K562 (cell line): ENCODE results near the gene DOCK8. TPM values are rescaled to one million over a fixed set of nuclear protein-coding genes. Genes with fewer than 3 reads are reported as not detected.

ENCODE experiments used
- ATAC-seq: fragments of 200-7000 bp; cut with Tn5 transposase; 3 replicates; pipeline ENCODE4 v1.9.1; 2020; ENCODE audit warnings: moderate library complexity
- BruUV-seq: library from RNA; stranded (reverse); fragments of 400-500 nt; replicated peaks from 2 replicates; lab custom pipeline; 2021; lab: Mats Ljungman, UMichigan
- CTCF ChIA-PET: fragments of 300-600 bp; formaldehyde crosslinking; extraction: SDS; loops from one replicate; lab custom pipeline; 2021; ENCODE audit warnings: low intra/inter-chr PET ratio; lab: Yijun Ruan, JAX
- POLR2A ChIA-PET: fragments of 300-600, 350-650 bp; sonication (Branson Sonifier 250); formaldehyde crosslinking; extraction: SDS; loops from one replicate; lab custom pipeline; 2021; ENCODE audit warnings: antibody characterized with exemption, inconsistent platforms; lab: Yijun Ruan, JAX
- DNase-seq, 4 experiments: peaks; one replicate each; pipeline versions ENCODE4 v3.0.0 to v3.0.0-alpha.2; 2011 to 2018; ENCODE audit warnings: low spot score in 3 of 4, mixed read lengths in 3 of 4; ENCODE audit errors: extremely low read depth in 1 of 4
- FAIRE-seq: peaks from 2 replicates; lab custom pipeline; 2011; peaks lifted over from hg19 to GRCh38; lab: Jason Lieb, UNC
- H2AFZ ChIP-seq: 2 replicates; pipeline ENCODE4 v1.6.0; 2011; ENCODE audit warnings: low read depth, low read length, control low read depth, inconsistent platforms
- H3K27ac ChIP-seq: fragments of 200-600 bp; 3 replicates; pipeline ENCODE4 v1.8.0; 2011; ENCODE audit warnings: low read depth, mild to moderate bottlenecking, control low read depth, inconsistent platforms, low read length, moderate library complexity, mixed read lengths; ENCODE audit errors: extremely low read depth
- H3K27me3 ChIP-seq, 2 experiments: fragments of 300-600 bp in 1 of 2; 2 replicates in 1 of 2; 3 replicates in 1 of 2; pipeline versions ENCODE4 v1.6.0 to v1.8.0; 2011; ENCODE audit warnings: inconsistent platforms in 2 of 2, low read length in 2 of 2, mild to moderate bottlenecking in 1 of 2, mixed read lengths in 1 of 2, moderate library complexity in 1 of 2; ENCODE audit not compliant: control insufficient read depth in 2 of 2, insufficient read depth in 2 of 2
- H3K36me3 ChIP-seq: fragments of 300-600 bp; 3 replicates; pipeline ENCODE4 v1.8.0; 2011; ENCODE audit warnings: mild to moderate bottlenecking, low read length, inconsistent platforms; ENCODE audit not compliant: control insufficient read depth, insufficient read depth
- H3K4me1 ChIP-seq, 2 experiments: fragments of 200-600 bp in 1 of 2; replicated peaks in 1 of 2; 2 replicates in 1 of 2; 3 replicates in 1 of 2; pipeline versions ENCODE4 v1.5.1 to v1.8.0; 2011; ENCODE audit warnings: inconsistent platforms in 2 of 2, low read length in 2 of 2, mild to moderate bottlenecking in 1 of 2, mixed read lengths in 1 of 2, moderate library complexity in 1 of 2; ENCODE audit not compliant: control insufficient read depth in 2 of 2, insufficient read depth in 2 of 2
- H3K4me2 ChIP-seq: 2 replicates; pipeline ENCODE4 v1.6.1; 2011; ENCODE audit warnings: low read length, control low read depth, inconsistent platforms, mixed read lengths; ENCODE audit not compliant: insufficient read depth
- H3K4me3 ChIP-seq: fragments of 200-600 bp; sonication (generic), shearing (Covaris generic); 2 replicates; pipeline ENCODE4 v1.5.1; 2016; ENCODE audit warnings: control low read depth, inconsistent platforms
- H3K79me2 ChIP-seq: fragments of 200-600 bp; 3 replicates; pipeline ENCODE4 v1.8.0; 2011; ENCODE audit warnings: low read length, inconsistent platforms; ENCODE audit not compliant: control insufficient read depth, insufficient read depth
- H3K9ac ChIP-seq, 2 experiments: 2 replicates each; pipeline versions ENCODE4 v1.6.0 to v1.6.1; 2011; ENCODE audit warnings: low read depth in 2 of 2, low read length in 2 of 2, control low read depth in 1 of 2, inconsistent platforms in 1 of 2, mild to moderate bottlenecking in 1 of 2, mixed read lengths in 1 of 2; ENCODE audit not compliant: insufficient read depth in 1 of 2
- H3K9me1 ChIP-seq: one replicate; pipeline ENCODE4 v1.6.0; 2011; ENCODE audit warnings: inconsistent platforms, mild to moderate bottlenecking, low read length, moderate library complexity; ENCODE audit not compliant: control insufficient read depth, insufficient read depth
- H3K9me3 ChIP-seq: replicated peaks from 2 replicates; pipeline ENCODE4 v1.5.1; 2011; ENCODE audit warnings: low read depth, low read length, inconsistent platforms; ENCODE audit not compliant: control insufficient read depth, insufficient read depth
- H4K20me1 ChIP-seq: replicated peaks from 2 replicates; pipeline ENCODE4 v1.6.1; 2011; ENCODE audit warnings: low read length, inconsistent platforms, mixed read lengths; ENCODE audit not compliant: control insufficient read depth, insufficient read depth
- BCLAF1 ChIP-seq, 2 experiments: fragments of 450-650 bp in 1 of 2; IDR thresholded peaks; 2 replicates each; pipeline ENCODE4 v1.6.1; 2011 to 2017; ENCODE audit warnings: low read depth in 2 of 2, antibody characterized with exemption in 1 of 2, borderline replicate concordance in 1 of 2, low read length in 1 of 2, mild to moderate bottlenecking in 1 of 2, mixed read lengths in 1 of 2; ENCODE audit not compliant: control insufficient read depth in 1 of 2
- CC2D1A ChIP-seq: fragments of 450-650 bp; IDR thresholded peaks from 2 replicates; pipeline ENCODE4 v1.6.1; 2017; ENCODE audit warnings: mild to moderate bottlenecking
- CREB1 ChIP-seq, 2 experiments: sonication (generic) in 1 of 2; formaldehyde crosslinking in 1 of 2; IDR thresholded peaks; 2 replicates each; pipeline versions ENCODE4 v1.6.1 to v1.8.0; 2012 to 2022; ENCODE audit warnings: inconsistent platforms in 1 of 2, mild to moderate bottlenecking in 1 of 2, missing genetic modification reagents in 1 of 2, moderate library complexity in 1 of 2
- DACH1 ChIP-seq: fragments of 450-650 bp; IDR thresholded peaks from 2 replicates; pipeline ENCODE4 v1.6.1; 2018; ENCODE audit not compliant: partially characterized antibody
- E2F4 ChIP-seq: sonication (generic); formaldehyde crosslinking; IDR thresholded peaks from 2 replicates; pipeline ENCODE4 v1.8.0; 2022; ENCODE audit warnings: mild to moderate bottlenecking, low read depth, missing genetic modification reagents
- HDAC1 ChIP-seq, 2 experiments: fragments of 450-650 bp; IDR thresholded peaks; 2 replicates each; pipeline ENCODE4 v1.6.1; 2016 to 2017; ENCODE audit warnings: inconsistent platforms in 1 of 2, mild to moderate bottlenecking in 1 of 2, moderate library complexity in 1 of 2
- HEY1 ChIP-seq: fragments of 250-450 bp; sonication (Bioruptor Pico); IDR thresholded peaks from 2 replicates; pipeline ENCODE4 v1.5.0; 2020; ENCODE audit warnings: mild to moderate bottlenecking, moderate library complexity, borderline replicate concordance
- PYGO2 ChIP-seq: fragments of 450-650 bp; IDR thresholded peaks from 2 replicates; pipeline ENCODE4 v1.6.1; 2016; ENCODE audit warnings: mild to moderate bottlenecking, missing genetic modification characterization, moderate library complexity, missing compliant biosample characterization
- SMC3 ChIP-seq: conservative IDR thresholded peaks from 2 replicates; pipeline ENCODE4 v1.6.1; 2011; ENCODE audit warnings: low read depth, low read length, improper control_type of control experiment; ENCODE audit not compliant: insufficient read depth
- ZBTB9 ChIP-seq: fragments of 450-650 bp; formaldehyde crosslinking; IDR thresholded peaks from 2 replicates; pipeline ENCODE4 v1.4.0; 2020; ENCODE audit warnings: mild to moderate bottlenecking, moderate library complexity
- ZNF133 ChIP-seq: fragments of 250-450 bp; sonication (Bioruptor Pico); IDR thresholded peaks from 2 replicates; pipeline ENCODE4 v1.4.0; 2020; ENCODE audit warnings: mild to moderate bottlenecking
- ZNF143 ChIP-seq: sonication (generic); formaldehyde crosslinking; IDR thresholded peaks from 2 replicates; pipeline ENCODE4 v1.9.0; 2022; ENCODE audit warnings: mild to moderate bottlenecking, missing genetic modification reagents
- ZNF311 ChIP-seq: fragments of 250-450 bp; sonication (Bioruptor Pico); IDR thresholded peaks from 2 replicates; pipeline ENCODE4 v1.4.0; 2020; ENCODE audit warnings: mild to moderate bottlenecking, moderate library complexity
- ZNF589 ChIP-seq: fragments of 200-800 bp; sonication (Bioruptor generic); IDR thresholded peaks from 2 replicates; pipeline ENCODE4 v1.6.1; 2016; ENCODE audit warnings: low read depth, missing genetic modification characterization, missing compliant biosample characterization
- ZNF830 ChIP-seq: fragments of 250-450 bp; sonication (Bioruptor Pico); IDR thresholded peaks from 2 replicates; pipeline ENCODE4 v1.5.0; 2021; ENCODE audit warnings: mild to moderate bottlenecking
- WGBS: fragments of 100-300 bp; shearing (Covaris generic); methylation state at CpG from one replicate; pipeline ENCODE4 v1.1.6; 2016; ENCODE audit warnings: low coverage, mixed read lengths; ENCODE audit not compliant: insufficient coverage; ENCODE audit errors: missing lambda C conversion rate; 5-methylcytosine and 5-hydroxymethylcytosine counted together
- in situ Hi-C: fragments of 300-500 bp; cut with MboI; formaldehyde crosslinking; loops from 4 replicates; pipeline ENCODE4 v1.15.0; 2018; ENCODE audit warnings: inconsistent platforms, mixed read lengths
- intact Hi-C: fragments of 100-400 bp; cut with micrococcal nuclease; formaldehyde crosslinking; loops from 2 replicates; pipeline ENCODE4 v1.14.2; 2022
- polyA plus RNA-seq, 8 experiments: library from polyadenylated mRNA; depleted of rRNA in 4 of 8; stranded (reverse) in 5 of 8; unstranded in 3 of 8; fragments of >200 nt; fragmentation: Nextera tagmentation in 2 of 8; fragmentation: Illumina TruSeq in 1 of 8; extraction: Ambion mirVana in 2 of 8; extraction: Trizol in 1 of 8; gene quantifications; 2 replicates each; pipeline versions ENCODE4 v1.2.1 to v1.2.3, GENCODE V29; 2011 to 2014; ENCODE audit warnings: inconsistent platforms in 1 of 8, missing spikeins in 1 of 8
- total RNA-seq, 7 experiments: library from RNA; depleted of rRNA in 6 of 7; stranded (reverse); fragments of >200 nt in 6 of 7; fragmentation: Illumina TruSeq in 2 of 7; extraction: Trizol in 2 of 7; gene quantifications; 2 replicates each; pipeline versions ENCODE4 v1.2.1 to v1.2.3, GENCODE V29; 2011 to 2021; ENCODE audit warnings: low replicate concordance in 1 of 7

The DOCK8 gene
- total and polyA plus RNA-seq, 9 of the 15 experiments (the other 6 are each of a cell fraction or from before 2014, with no cell fraction given) = 14.4 to 53.8 (median 25.1) TPM

GRCh38 chr9:401223-401622 is 186.6 kb downstream of the DOCK8 start:
- Histone ChIP-seq H3K79me2 (no peaks in the 10 kb centered on the region), H3K9me1 (no peaks in the 10 kb centered on the region), H3K9ac (no peak overlapping the region), H3K27me3 (no peaks in the 10 kb centered on the region), H2AFZ (no peak overlapping the region), H4K20me1 (no peaks in the 10 kb centered on the region; the same call in 1 of the 2 replicates), H3K27ac (no peak overlapping the region), H3K4me2 (no peak overlapping the region), H3K4me3 (no peak overlapping the region), H3K4me1 (no peaks in the 10 kb centered on the region; a peak in 1 of 5 replicates), H3K9me3 (no peaks in the 10 kb centered on the region), H3K36me3 (peaks cover 60% of the 10 kb centered on the region; the same call in 2 of the 3 replicates)
- ChIA-PET POLR2A (no interaction called here), CTCF (no interaction called here)
- FAIRE-seq (no peak), DNase-seq (no peak), ATAC-seq (no peak)
- WGBS = 78% methylated on average over 2 of the region's 3 CpGs
- TF ChIP-seq ZNF311 (CRISPR knock-in tag) = no peak
- no peak for TF ChIP-seq BCLAF1 (IDR thresholded peaks at IDR 0.05; ENCODE audit: borderline replicate concordance in 1 of 2, control insufficient read depth in 1 of 2, low read depth in 2 of 2, low read length in 1 of 2)
- TF ChIP-seq DACH1 = no peak
- no peak for TF ChIP-seq HEY1 (CRISPR knock-in tag)
- no peak for TF ChIP-seq CC2D1A
- TF ChIP-seq SMC3 = no peak
- TF ChIP-seq ZBTB9 (CRISPR knock-in tag) = no peak
- no peak for TF ChIP-seq CREB1 (IDR thresholded peaks at IDR 0.05)
- TF ChIP-seq CREB1 (CRISPR knock-in tag; IDR thresholded peaks at IDR 0.05) = no peak
- no peak for TF ChIP-seq E2F4 (CRISPR knock-in tag)
- TF ChIP-seq ZNF830 (CRISPR knock-in tag) = no peak
- no peak for TF ChIP-seq ZNF133 (CRISPR knock-in tag)
- TF ChIP-seq ZNF589 = no peak
- TF ChIP-seq ZNF143 (CRISPR knock-in tag) = no peak
- no peak for TF ChIP-seq HDAC1 (IDR thresholded peaks at IDR 0.05)
- no peak for TF ChIP-seq PYGO2 (tag)
- intact Hi-C loops = no loop called here
- in situ Hi-C loops = no loop called here
- BruUV-seq = no TSS peak
